HCEC 1CT (cell line): ENCODE data around the gene PRSS38.

Experiments
- DNase-seq: peaks from one replicate; pipeline ENCODE4 v3.0.0-alpha.2; 2017

Gene PRSS38

DNA sequence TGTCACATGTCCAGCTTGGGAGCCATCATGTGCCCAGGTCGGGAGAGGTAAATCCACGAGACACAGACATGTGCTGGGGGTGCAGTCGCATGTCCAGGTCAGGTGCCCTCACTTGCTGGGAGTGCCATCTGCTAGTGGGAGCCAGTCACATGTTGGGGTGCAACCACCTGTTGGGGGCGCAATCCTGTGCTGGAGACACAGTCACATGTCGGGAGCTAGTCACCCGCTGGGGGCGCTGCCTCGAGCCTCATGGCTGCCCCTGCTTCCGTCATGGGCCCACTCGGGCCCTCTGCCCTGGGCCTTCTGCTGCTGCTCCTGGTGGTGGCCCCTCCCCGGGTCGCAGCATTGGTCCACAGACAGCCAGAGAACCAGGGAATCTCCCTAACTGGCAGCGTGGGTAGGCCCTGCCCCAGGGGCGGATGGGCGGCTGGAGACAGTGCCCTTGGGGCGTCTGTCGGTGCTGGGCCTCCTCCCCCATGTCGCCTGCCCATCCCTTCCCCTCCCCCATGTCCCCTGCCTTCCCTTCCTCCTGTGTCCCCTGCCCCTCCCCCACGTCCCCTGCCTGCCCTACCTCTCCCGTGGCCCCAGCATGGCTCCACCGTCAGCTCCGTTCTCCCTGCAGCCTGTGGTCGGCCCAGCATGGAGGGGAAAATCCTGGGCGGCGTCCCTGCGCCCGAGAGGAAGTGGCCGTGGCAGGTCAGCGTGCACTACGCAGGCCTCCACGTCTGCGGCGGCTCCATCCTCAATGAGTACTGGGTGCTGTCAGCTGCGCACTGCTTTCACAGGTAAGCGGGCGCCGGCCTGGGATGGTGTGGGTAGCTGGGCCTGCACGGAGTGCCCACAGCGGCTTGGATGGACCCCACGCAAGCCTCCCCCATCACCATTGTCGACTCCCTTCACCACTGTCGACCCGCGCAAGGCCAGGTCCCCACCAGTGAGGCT, at the start of gene PRSS38:
Gene PRSS38 (plus strand): TSS at position 208 of the 942 bp plus-strand sequence. CDS start 42 bp downstream, at position 250.
- no peak for DNase-seq

DNA sequence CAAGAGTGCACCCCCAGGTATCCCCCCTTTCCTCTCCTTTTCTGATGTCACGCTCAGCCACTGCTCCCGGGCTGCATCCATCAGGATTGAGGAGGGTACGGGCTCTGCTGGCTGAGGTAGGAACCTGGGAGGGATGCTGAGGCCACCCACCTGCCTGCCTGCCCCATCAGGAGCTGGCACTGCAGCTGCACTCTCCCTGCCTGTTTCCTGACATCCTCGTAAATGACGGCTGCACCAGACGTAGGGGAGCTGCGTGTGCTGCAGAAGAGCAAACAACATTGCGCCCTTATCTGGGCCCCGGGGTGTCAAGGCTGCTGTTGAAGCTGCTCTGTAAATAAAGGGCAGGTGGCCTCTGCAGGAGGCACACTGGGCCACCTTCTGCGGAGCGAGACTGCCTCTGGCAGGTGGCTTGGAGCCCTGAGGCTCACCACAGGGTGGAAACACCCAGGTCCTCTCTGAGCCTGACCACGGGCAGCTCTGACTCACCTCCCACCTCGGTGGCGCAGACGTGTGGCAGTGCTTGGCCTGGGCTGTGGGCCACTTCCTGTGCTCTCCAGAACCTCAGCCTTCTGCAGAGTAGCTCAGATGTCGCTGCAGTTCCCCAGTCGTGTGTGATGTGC, 49.4 kb upstream of the PRSS38 start:
- DNase-seq = no peak

DNA sequence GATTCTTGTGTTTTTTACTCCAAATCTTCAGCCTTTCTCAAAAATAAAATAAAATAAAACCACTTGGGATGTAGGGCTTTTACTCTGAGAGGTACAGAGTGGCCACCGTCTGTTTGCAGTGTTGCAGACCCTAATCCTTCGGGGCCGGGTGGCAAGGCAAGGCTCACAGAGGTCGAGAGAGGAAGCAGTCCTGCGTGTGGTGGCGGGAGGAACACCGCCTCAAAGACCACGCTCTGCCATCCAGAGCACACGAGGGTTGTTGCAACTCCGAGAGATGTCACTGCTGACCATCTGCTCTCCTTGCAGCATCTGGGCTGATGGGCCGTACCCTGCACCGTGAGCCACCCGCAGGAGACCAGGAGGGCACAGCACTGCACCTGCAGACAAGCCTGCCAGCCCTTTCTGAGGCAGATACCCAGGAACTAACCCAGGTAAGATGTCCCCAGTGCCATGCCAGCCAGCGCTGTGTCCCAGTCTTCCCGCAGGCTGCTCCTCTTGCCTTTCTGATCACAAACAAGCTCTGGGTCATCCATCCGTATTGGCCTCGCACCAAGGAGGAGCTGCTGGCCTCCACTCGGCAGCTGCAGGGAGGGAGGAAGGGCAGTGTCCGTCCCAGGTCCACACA, 48.7 kb upstream of the PRSS38 start:
- DNase-seq = no peak

DNA sequence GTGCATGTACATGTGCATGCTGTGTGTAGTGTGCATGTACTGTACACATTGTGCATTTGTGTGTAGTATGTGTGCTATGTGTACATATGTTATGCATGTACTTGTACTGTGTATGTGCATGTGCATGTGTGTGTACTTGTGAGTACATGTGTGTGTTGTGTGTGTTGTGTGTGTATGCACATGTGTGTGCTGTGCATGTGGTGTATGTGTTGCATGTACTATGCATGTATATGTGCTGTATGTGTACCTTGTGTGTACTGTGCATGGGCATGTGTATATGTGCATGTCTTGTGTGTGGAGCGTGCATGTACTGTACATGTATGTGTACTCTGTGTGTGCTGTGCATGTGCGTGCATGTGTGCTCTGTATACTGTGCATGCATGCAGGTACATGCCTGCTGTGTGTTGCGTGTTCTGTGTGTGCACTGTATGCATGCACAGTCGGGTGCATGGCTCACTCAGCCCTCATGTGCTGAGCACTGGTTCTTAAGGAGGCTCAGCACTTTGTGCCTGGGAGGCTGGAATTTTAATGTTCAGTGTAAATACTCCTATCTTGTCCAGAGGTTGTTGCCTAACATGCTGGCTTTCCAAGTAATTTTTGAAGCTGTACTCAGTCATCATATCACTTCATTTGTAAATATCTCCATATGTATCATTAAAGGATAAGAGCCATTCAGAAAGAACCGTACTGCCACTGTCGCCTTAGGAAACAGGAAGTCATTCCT, 47.9 kb upstream of the PRSS38 start:
- DNase-seq = no peak

- DNase-seq = no peak
These were observed 47.4 kb upstream of the PRSS38 start for GRCh38 chr1:227768125-227768439.

GRCh38 chr1:227768640-227769039, 46.8 kb upstream of the PRSS38 start:
- DNase-seq = no peak

DNA sequence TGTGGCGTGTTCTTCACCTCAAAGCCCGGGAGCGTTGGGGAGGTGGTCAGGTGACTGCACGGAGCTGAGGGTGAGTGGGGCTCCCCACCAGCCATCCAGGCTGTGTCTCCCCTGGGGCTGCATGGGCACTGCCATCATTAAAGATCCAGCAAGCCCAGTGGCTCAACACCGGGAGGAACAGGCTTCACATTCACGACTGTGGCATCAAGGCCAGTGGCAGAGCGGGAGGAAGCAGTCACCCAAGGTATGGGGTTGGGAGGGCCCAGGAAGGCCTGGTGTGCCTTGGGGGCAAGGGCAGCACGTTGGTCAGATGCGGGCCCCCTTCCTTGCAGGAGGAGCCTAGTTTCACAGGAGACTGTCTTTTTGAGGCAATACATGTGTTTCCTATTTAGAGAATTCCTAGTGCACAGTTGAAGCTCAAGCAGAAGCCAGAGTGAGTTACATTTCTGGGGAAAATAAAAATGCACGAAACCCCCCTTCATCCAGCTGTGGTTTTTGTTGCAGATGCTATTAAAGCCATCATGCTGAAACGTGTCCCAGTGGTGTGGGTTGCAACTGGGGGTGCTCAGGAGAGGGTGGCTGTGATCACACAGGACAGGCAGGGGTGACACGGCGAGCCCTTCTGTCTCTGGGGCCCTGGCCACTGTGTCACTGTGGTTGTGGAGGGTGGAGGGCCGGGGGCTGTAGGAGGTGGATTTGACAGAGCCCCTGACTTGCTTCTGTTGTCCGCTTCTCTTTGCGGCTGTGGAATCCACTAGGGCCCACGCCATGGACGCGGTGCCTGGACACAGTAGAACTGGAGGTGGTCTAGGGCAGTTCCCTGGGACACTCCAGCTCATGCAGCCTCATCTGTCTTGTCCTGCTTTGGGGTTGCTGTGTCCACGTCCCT, 46.2 kb upstream of the PRSS38 start:
- no peak for DNase-seq

- no peak for DNase-seq
These were observed 45.5 kb upstream of the PRSS38 start for GRCh38 chr1:227769936-227770494.

GRCh38 chr1:227770812-227771211, 44.7 kb upstream of the PRSS38 start:
- DNase-seq = no peak

- DNase-seq = no peak
These were observed 44.1 kb upstream of the PRSS38 start for GRCh38 chr1:227771326-227771725.

- no peak for DNase-seq
These were observed 43.7 kb upstream of the PRSS38 start for GRCh38 chr1:227771771-227772170.

DNA sequence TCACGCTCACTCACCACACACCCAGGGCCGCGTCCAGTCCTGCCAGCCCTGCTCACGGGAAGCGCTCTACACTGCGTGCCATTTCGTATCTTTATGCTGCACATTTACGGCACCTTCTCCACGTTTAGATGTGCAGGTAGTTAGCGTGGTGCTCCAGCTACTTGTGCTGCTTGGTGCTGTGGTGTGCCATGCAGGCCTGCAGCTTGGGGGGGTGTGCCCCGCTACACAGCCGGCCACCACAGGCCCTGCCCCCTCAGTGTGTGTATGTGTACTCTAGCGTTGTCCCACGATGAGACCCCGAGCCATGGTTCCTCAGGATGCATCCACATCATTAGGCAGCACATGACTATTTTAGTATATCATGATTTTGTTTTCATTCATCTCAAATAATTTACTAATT, 41.9 kb upstream of the PRSS38 start:
- no peak for DNase-seq

- no peak for DNase-seq
These were observed 41.3 kb upstream of the PRSS38 start for GRCh38 chr1:227774051-227774731.

GRCh38 chr1:227774821-227775661, 40.4 kb upstream of the PRSS38 start:
- no peak for DNase-seq

- DNase-seq = no peak
These were observed 39.6 kb upstream of the PRSS38 start for GRCh38 chr1:227775841-227776240.

- no peak for DNase-seq
These were observed 39.1 kb upstream of the PRSS38 start for GRCh38 chr1:227776331-227776771.

GRCh38 chr1:227777156-227777555, 38.3 kb upstream of the PRSS38 start:
- no peak for DNase-seq

GRCh38 chr1:227777646-227778045, 37.8 kb upstream of the PRSS38 start:
- no peak for DNase-seq

DNA sequence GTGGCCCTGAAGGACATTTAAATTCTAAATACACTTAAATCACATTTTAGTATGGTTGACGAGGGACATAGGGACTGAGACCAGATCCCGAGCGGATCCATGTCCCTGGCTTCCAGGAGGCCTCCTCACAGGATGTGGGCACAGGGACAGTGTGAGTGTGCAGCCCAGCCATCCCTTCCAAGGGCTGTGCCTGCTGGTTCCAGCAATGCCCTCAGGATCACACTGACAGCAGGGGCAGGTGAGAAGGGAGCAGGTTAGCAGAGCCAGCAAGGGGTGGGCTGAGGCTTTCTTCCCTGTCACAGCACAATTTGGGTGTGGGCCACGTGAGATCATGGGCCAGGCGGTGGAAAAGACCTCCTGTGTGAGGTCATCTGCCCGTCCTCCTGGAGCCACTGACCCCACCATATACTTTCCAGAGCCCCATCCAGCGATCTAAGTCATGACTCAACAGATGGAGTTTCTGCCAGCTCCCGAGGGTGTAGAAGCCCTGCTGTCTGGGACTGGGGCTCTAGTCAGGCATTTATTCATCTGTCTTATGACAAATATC, 37.0 kb upstream of the PRSS38 start:
- DNase-seq = no peak

GRCh38 chr1:227779021-227779441, 36.4 kb upstream of the PRSS38 start:
- DNase-seq = no peak
